K562 (cell line): Measurements from ENCODE around the gene PAQR4. TPM values are rescaled to one million over a fixed set of nuclear protein-coding genes. Genes with fewer than 3 reads are reported as not detected.
A peak's percentile ranks its signal among the peaks of the same experiment; 100 is the strongest.

Source experiments
- CCNT2 ChIP-seq: IDR thresholded peaks from 2 replicates; pipeline ENCODE4 v1.6.1; 2011; ENCODE audit warnings: borderline replicate concordance, low read depth, mild to moderate bottlenecking, moderate library complexity, mixed read lengths, low read length; ENCODE audit not compliant: insufficient read length; ENCODE audit errors: extremely low read depth
- FIP1L1 ChIP-seq: fragments of 200-400 bp; formaldehyde crosslinking; IDR thresholded peaks from 2 replicates; pipeline ENCODE4 v1.6.1; 2018; ENCODE audit warnings: mild to moderate bottlenecking, low read depth, low read length; ENCODE audit not compliant: poor library complexity, severe bottlenecking
- HMGN3 ChIP-seq: IDR thresholded peaks from 2 replicates; pipeline ENCODE4 v1.6.1; 2011; ENCODE audit warnings: borderline replicate concordance, low read depth, mild to moderate bottlenecking, mixed read lengths, low read length; ENCODE audit not compliant: insufficient read length; ENCODE audit errors: extremely low read depth
- HNRNPL ChIP-seq: fragments of 200-400 bp; formaldehyde crosslinking; IDR thresholded peaks from 2 replicates; pipeline ENCODE4 v1.6.1; 2017; ENCODE audit warnings: low read depth, mild to moderate bottlenecking, low read length
- MYNN ChIP-seq, 2 experiments: sonication (generic); formaldehyde crosslinking in 1 of 2; IDR thresholded peaks; 2 replicates each; pipeline versions ENCODE4 v1.5.0 to v1.6.1; 2016 to 2020; ENCODE audit warnings: antibody characterized with exemption in 1 of 2, missing genetic modification reagents in 1 of 2
- POLR2A ChIP-seq: fragments of 450-650 bp; conservative IDR thresholded peaks from 2 replicates; pipeline ENCODE4 v1.6.1; 2016
- POLR2AphosphoS2 ChIP-seq: IDR thresholded peaks from 2 replicates; pipeline ENCODE4 v1.6.1; 2012; ENCODE audit warnings: low read length, improper control_type of control experiment
- POLR2AphosphoS5 ChIP-seq: IDR thresholded peaks from 2 replicates; pipeline ENCODE4 v1.6.1; 2011; ENCODE audit warnings: mild to moderate bottlenecking, low read depth, low read length, moderate library complexity; ENCODE audit not compliant: control insufficient read depth, insufficient read depth
- POLR2G ChIP-seq: fragments of 200-400 bp; formaldehyde crosslinking; IDR thresholded peaks from 2 replicates; pipeline ENCODE4 v1.6.1; 2017; ENCODE audit warnings: low read depth, mild to moderate bottlenecking, antibody characterized with exemption, low read length, moderate library complexity
- RBFOX2 ChIP-seq: fragments of 200-400 bp; formaldehyde crosslinking; IDR thresholded peaks from 2 replicates; pipeline ENCODE4 v1.6.1; 2017; ENCODE audit warnings: low read depth, mild to moderate bottlenecking, low read length, moderate library complexity
- RBM22 ChIP-seq: fragments of 200-400 bp; formaldehyde crosslinking; IDR thresholded peaks from 2 replicates; pipeline ENCODE4 v1.6.1; 2018; ENCODE audit warnings: low read length, low read depth; ENCODE audit not compliant: poor library complexity, severe bottlenecking
- SLC30A9 ChIP-seq: fragments of 250-450 bp; sonication (Bioruptor Pico); IDR thresholded peaks from 2 replicates; pipeline ENCODE4 v1.8.0; 2022; ENCODE audit warnings: mild to moderate bottlenecking, moderate library complexity
- ZBTB8A ChIP-seq: fragments of 450-650 bp; IDR thresholded peaks from 2 replicates; pipeline ENCODE4 v1.6.1; 2018; ENCODE audit warnings: mild to moderate bottlenecking, moderate library complexity; ENCODE audit not compliant: partially characterized antibody
- polyA plus RNA-seq, 8 experiments: library from polyadenylated mRNA; depleted of rRNA in 4 of 8; stranded (reverse) in 5 of 8; unstranded in 3 of 8; fragments of >200 nt; fragmentation: Nextera tagmentation in 2 of 8; fragmentation: Illumina TruSeq in 1 of 8; extraction: Ambion mirVana in 2 of 8; extraction: Trizol in 1 of 8; gene quantifications; 2 replicates each; pipeline versions ENCODE4 v1.2.1 to v1.2.3, GENCODE V29; 2011 to 2014; ENCODE audit warnings: inconsistent platforms in 1 of 8, missing spikeins in 1 of 8
- total RNA-seq, 7 experiments: library from RNA; depleted of rRNA in 6 of 7; stranded (reverse); fragments of >200 nt in 6 of 7; fragmentation: Illumina TruSeq in 2 of 7; extraction: Trizol in 2 of 7; gene quantifications; 2 replicates each; pipeline versions ENCODE4 v1.2.1 to v1.2.3, GENCODE V29; 2011 to 2021; ENCODE audit warnings: low replicate concordance in 1 of 7
- TF ChIP-seq, protein P1 (sequence below): conservative IDR thresholded peaks from 2 replicates; pipeline ENCODE4 v1.6.1; 2011; ENCODE audit warnings: low read depth, mild to moderate bottlenecking, low read length; ENCODE audit not compliant: control insufficient read depth
- TF ChIP-seq, protein P2 (sequence below): sonication (generic); formaldehyde crosslinking; IDR thresholded peaks from 2 replicates; pipeline ENCODE4 v1.8.0; 2022; ENCODE audit warnings: mild to moderate bottlenecking, missing genetic modification reagents

Gene PAQR4
- total and polyA plus RNA-seq, 9 of the 15 experiments (the other 6 are each of a cell fraction or from before 2014, with no cell fraction given), result 0.62 to 40.4 (median 19.5) TPM

DNA sequence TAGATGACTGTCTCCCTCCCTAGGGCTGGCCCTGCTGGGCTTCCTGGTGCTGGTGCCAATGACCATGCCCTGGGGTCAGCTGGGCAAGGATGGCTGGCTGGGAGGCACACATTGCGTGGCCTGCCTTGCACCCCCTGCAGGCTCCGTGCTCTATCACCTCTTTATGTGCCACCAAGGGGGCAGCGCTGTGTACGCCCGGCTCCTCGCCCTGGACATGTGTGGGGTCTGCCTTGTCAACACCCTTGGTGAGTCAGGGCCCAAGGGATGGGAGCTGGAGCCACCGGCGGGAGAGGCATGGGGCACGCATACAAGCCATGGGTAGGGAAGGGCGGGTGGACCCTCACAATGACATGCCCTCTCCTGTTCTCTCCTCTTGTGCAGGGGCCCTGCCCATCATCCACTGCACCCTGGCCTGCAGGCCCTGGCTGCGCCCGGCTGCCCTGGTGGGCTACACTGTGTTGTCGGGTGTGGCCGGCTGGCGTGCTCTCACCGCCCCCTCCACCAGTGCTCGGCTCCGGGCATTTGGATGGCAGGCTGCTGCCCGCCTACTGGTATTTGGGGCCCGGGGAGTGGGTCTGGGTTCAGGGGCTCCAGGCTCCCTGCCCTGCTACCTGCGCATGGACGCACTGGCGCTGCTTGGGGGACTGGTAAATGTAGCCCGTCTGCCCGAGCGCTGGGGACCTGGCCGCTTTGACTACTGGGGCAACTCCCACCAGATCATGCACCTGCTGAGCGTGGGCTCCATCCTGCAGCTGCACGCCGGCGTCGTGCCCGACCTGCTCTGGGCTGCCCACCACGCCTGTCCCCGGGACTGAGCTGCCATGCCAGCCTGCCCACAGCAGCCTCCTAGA, 2.2 kb downstream of the PAQR4 start (continued):
- TF ChIP-seq POLR2AphosphoS2, result peak; percentile 21
- no peak for TF ChIP-seq ZBTB8A
- peak; percentile 87 for TF ChIP-seq POLR2G
- TF ChIP-seq, protein P1, sequence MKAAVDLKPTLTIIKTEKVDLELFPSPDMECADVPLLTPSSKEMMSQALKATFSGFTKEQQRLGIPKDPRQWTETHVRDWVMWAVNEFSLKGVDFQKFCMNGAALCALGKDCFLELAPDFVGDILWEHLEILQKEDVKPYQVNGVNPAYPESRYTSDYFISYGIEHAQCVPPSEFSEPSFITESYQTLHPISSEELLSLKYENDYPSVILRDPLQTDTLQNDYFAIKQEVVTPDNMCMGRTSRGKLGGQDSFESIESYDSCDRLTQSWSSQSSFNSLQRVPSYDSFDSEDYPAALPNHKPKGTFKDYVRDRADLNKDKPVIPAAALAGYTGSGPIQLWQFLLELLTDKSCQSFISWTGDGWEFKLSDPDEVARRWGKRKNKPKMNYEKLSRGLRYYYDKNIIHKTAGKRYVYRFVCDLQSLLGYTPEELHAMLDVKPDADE, result 0 out of 2 replicates have a peak, but pooled peaks have one; percentile 10
- peak; percentile 77; the same call in 1 of the 2 replicates for TF ChIP-seq HNRNPL
- peak; percentile 7; the same call in 1 of the 2 replicates for TF ChIP-seq MYNN (IDR thresholded peaks at IDR 0.05)
- TF ChIP-seq MYNN (CRISPR knock-in tag; IDR thresholded peaks at IDR 0.05), result no peak
- TF ChIP-seq SLC30A9, result no peak
- peak; percentile 91 for TF ChIP-seq RBM22
- peak; percentile 75 for TF ChIP-seq RBFOX2
- TF ChIP-seq CCNT2, result peak; percentile 14
- peak; percentile 11 for TF ChIP-seq POLR2A
- TF ChIP-seq POLR2AphosphoS5, result 0 out of 2 replicates have a peak, but pooled peaks have one; percentile 25
- TF ChIP-seq, protein P2, sequence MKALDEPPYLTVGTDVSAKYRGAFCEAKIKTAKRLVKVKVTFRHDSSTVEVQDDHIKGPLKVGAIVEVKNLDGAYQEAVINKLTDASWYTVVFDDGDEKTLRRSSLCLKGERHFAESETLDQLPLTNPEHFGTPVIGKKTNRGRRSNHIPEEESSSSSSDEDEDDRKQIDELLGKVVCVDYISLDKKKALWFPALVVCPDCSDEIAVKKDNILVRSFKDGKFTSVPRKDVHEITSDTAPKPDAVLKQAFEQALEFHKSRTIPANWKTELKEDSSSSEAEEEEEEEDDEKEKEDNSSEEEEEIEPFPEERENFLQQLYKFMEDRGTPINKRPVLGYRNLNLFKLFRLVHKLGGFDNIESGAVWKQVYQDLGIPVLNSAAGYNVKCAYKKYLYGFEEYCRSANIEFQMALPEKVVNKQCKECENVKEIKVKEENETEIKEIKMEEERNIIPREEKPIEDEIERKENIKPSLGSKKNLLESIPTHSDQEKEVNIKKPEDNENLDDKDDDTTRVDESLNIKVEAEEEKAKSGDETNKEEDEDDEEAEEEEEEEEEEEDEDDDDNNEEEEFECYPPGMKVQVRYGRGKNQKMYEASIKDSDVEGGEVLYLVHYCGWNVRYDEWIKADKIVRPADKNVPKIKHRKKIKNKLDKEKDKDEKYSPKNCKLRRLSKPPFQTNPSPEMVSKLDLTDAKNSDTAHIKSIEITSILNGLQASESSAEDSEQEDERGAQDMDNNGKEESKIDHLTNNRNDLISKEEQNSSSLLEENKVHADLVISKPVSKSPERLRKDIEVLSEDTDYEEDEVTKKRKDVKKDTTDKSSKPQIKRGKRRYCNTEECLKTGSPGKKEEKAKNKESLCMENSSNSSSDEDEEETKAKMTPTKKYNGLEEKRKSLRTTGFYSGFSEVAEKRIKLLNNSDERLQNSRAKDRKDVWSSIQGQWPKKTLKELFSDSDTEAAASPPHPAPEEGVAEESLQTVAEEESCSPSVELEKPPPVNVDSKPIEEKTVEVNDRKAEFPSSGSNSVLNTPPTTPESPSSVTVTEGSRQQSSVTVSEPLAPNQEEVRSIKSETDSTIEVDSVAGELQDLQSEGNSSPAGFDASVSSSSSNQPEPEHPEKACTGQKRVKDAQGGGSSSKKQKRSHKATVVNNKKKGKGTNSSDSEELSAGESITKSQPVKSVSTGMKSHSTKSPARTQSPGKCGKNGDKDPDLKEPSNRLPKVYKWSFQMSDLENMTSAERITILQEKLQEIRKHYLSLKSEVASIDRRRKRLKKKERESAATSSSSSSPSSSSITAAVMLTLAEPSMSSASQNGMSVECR (CRISPR knock-in tag), result no peak
- peak; percentile 69 for TF ChIP-seq HMGN3
- TF ChIP-seq FIP1L1, result peak; percentile 67
- TF ChIP-seq, all 486 proteins: peak for 19
